Ectodermal cell (in vitro differentiated cells): Measurements from ENCODE around the gene BRINP2.

Experiments
- H3K27ac ChIP-seq: 2 replicates; pipeline ENCODE4 v1.7.0; 2013; ENCODE audit warnings: mild to moderate bottlenecking, low read depth, low read length; ENCODE audit not compliant: insufficient read depth, poor library complexity, severe bottlenecking
- H3K27me3 ChIP-seq: 2 replicates; pipeline ENCODE4 v1.7.0; 2013; ENCODE audit warnings: mild to moderate bottlenecking, low read length; ENCODE audit not compliant: insufficient read depth, control insufficient read depth, poor library complexity, severe bottlenecking
- H3K36me3 ChIP-seq: one replicate; pipeline ENCODE4 v1.7.0; 2013; ENCODE audit warnings: low read length; ENCODE audit not compliant: control insufficient read depth, insufficient read depth
- H3K4me1 ChIP-seq: one replicate; pipeline ENCODE4 v1.7.0; 2013; ENCODE audit warnings: low read length; ENCODE audit not compliant: control insufficient read depth, insufficient read depth
- H3K4me3 ChIP-seq: 2 replicates; pipeline ENCODE4 v1.7.0; 2013; ENCODE audit warnings: low read depth, low read length, control low read depth; ENCODE audit not compliant: insufficient read depth
- H3K9me3 ChIP-seq: 2 replicates; pipeline ENCODE4 v1.7.0; 2013; ENCODE audit warnings: mild to moderate bottlenecking, low read length, moderate library complexity; ENCODE audit not compliant: control insufficient read depth
- WGBS, 2 experiments: methylation state at CpG; one replicate each; pipeline ENCODE4 v1.1.7; 2013; ENCODE audit warnings: missing lambda C conversion rate in 2 of 2; 5-methylcytosine and 5-hydroxymethylcytosine counted together

The BRINP2 gene

DNA sequence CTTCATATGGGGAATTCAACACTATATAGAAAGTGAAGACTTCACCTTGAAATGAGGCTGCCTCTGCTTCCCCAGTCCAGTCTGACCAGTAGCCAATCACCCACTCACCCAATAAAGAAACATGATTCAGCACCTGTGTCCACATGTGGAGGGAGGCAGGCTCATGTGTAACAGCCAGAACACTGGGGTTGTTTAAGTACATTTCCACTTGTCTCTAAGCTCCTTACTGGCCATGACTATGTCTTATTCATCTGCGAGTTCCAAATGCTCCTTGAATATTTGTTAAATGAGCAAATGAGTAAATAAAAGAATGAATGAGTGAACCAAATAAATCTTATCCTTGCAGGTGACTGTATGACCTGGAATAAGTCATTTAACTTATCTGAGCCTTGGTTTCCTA lies 100.1 kb downstream of the BRINP2 start:
- 83 to 100% methylated on average over 1 of the region's 1 CpG for WGBS, 2 experiments
- Histone ChIP-seq H3K27me3 (no peaks in the 10 kb centered on the region), H3K27ac (no peak overlapping the region), H3K9me3 (no peaks in the 10 kb centered on the region), H3K4me3 (no peak overlapping the region), H3K4me1 (peaks cover 7% of the 10 kb centered on the region), H3K36me3 (no peaks in the 10 kb centered on the region)

DNA sequence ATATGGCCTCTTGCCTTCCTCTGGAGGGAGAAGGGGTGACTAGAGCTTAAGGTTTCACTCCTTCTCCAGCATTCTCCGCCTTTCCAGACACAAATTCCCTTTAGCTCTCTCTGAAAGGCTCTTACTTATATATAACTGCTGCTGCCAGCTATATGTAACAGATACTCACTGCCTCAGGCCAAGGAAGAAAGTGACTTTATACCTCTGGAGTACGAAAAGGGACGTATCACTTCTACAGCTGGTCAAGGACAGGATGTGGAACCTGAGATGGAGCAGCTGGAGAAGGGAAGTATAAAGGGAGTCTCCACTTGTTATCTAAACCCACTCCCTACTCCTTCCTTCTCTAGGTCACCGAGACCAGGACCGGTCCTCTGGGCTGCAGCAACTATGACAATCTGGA lies 102.4 kb downstream of the BRINP2 start:
- H3K4me3 ChIP-seq: no peak overlapping the region
- H3K9me3 ChIP-seq: no peaks in the 10 kb centered on the region
- H3K36me3 ChIP-seq: no peaks in the 10 kb centered on the region
- H3K27me3 ChIP-seq: no peaks in the 10 kb centered on the region
- H3K4me1 ChIP-seq: peaks cover 7% of the 10 kb centered on the region
- 92 to 97% methylated on average over 5 of the region's 5 CpGs for WGBS, 2 experiments
- H3K27ac ChIP-seq: no peak overlapping the region

GRCh38 chr1:177274687-177275211 lies 104.0 kb downstream of the BRINP2 start:
- H3K9me3 ChIP-seq: no peaks in the 10 kb centered on the region
- H3K27ac ChIP-seq: no peak overlapping the region
- no peaks in the 10 kb centered on the region for H3K36me3 ChIP-seq
- peaks cover 7% of the 10 kb centered on the region for H3K4me1 ChIP-seq
- H3K4me3 ChIP-seq: no peak overlapping the region
- no peaks in the 10 kb centered on the region for H3K27me3 ChIP-seq
- 90 to 97% methylated on average over 5 of the region's 5 CpGs for WGBS, 2 experiments

- WGBS, 2 experiments: 85 to 91% methylated on average over 1 of the region's 1 CpG
- no peaks in the 10 kb centered on the region for H3K9me3 ChIP-seq
- no peak overlapping the region for H3K27ac ChIP-seq
- no peak overlapping the region for H3K4me3 ChIP-seq
- no peaks in the 10 kb centered on the region for H3K36me3 ChIP-seq
- H3K27me3 ChIP-seq: no peaks in the 10 kb centered on the region
- H3K4me1 ChIP-seq: peaks cover under 1% of the 10 kb centered on the region
Observed at GRCh38 chr1:177275736-177276135, 105.0 kb downstream of the BRINP2 start.

GRCh38 chr1:177278626-177279390 lies 108.0 kb downstream of the BRINP2 start:
- no peaks in the 10 kb centered on the region for H3K9me3 ChIP-seq
- H3K4me1 ChIP-seq: peaks cover 16% of the 10 kb centered on the region
- H3K27me3 ChIP-seq: no peaks in the 10 kb centered on the region
- H3K4me3 ChIP-seq: no peak overlapping the region
- H3K27ac ChIP-seq: no peak overlapping the region
- 95 to 96% methylated on average over 8 to 9 of the region's 10 CpGs for WGBS, 2 experiments
- H3K36me3 ChIP-seq: no peaks in the 10 kb centered on the region

DNA sequence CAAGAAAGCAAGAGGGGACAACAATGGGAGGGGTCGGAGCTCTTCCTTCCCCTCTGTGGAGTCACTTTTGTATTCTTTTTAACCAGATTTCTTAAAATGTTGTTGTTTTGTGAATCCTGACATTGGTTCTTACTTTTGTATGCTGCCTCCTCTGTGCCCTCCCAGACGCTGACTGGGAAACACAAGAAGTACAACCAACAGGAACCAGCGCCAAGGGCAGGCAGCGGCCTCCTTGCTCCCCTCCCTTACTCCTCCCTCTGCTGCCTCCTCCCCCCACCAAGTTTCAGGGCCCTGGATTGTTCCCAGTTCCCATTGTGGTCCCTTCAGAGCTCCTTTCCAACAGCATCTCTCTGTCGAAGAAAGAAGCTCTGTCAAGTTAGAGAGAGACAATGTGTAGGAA lies 111.1 kb downstream of the BRINP2 start:
- Histone ChIP-seq H3K9me3 (no peaks in the 10 kb centered on the region), H3K27me3 (no peaks in the 10 kb centered on the region), H3K4me1 (peaks cover 16% of the 10 kb centered on the region), H3K4me3 (no peak overlapping the region), H3K27ac (no peak overlapping the region), H3K36me3 (no peaks in the 10 kb centered on the region)
- 62 to 67% methylated on average over 4 of the region's 5 CpGs for WGBS, 2 experiments

- Histone ChIP-seq H3K27me3 (no peaks in the 10 kb centered on the region), H3K36me3 (no peaks in the 10 kb centered on the region), H3K9me3 (no peaks in the 10 kb centered on the region), H3K27ac (no peak overlapping the region), H3K4me1 (peaks cover 16% of the 10 kb centered on the region), H3K4me3 (no peak overlapping the region)
- 89% methylated on average over 1 of the region's 1 CpG for WGBS, 2 experiments
Observed at GRCh38 chr1:177282976-177283375, 112.2 kb downstream of the BRINP2 start.

GRCh38 chr1:177283380-177283779 lies 112.6 kb downstream of the BRINP2 start:
- H3K9me3 ChIP-seq: no peaks in the 10 kb centered on the region
- no peaks in the 10 kb centered on the region for H3K36me3 ChIP-seq
- peaks cover 16% of the 10 kb centered on the region for H3K4me1 ChIP-seq
- H3K27me3 ChIP-seq: no peaks in the 10 kb centered on the region
- H3K27ac ChIP-seq: no peak overlapping the region
- H3K4me3 ChIP-seq: no peak overlapping the region
- 95 to 96% methylated on average over 2 of the region's 2 CpGs for WGBS, 2 experiments

DNA sequence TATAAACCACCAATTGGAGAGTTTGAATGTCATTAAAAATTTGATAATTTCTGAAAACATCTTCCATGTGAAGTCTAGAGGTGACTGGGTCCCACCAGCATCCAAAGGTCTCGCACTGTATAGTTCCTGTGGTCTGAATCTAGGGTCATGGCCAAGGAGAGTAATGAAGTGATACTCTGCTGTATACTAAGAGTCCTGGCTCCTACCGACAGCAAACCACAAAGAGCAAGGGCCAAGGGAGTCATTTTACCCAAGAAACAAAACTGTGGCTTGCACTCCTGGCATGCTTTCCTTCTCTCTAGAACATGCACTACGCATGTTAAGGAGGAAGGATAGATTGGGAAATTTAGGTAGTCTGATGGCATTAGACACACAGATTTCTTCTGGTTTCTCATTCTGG lies 115.6 kb downstream of the BRINP2 start:
- no peaks in the 10 kb centered on the region for H3K27me3 ChIP-seq
- H3K4me3 ChIP-seq: no peak overlapping the region
- H3K4me1 ChIP-seq: peaks cover 13% of the 10 kb centered on the region
- H3K36me3 ChIP-seq: no peaks in the 10 kb centered on the region
- WGBS, 2 experiments: 95 to 99% methylated on average over 3 of the region's 3 CpGs
- no peak overlapping the region for H3K27ac ChIP-seq
- no peaks in the 10 kb centered on the region for H3K9me3 ChIP-seq

DNA sequence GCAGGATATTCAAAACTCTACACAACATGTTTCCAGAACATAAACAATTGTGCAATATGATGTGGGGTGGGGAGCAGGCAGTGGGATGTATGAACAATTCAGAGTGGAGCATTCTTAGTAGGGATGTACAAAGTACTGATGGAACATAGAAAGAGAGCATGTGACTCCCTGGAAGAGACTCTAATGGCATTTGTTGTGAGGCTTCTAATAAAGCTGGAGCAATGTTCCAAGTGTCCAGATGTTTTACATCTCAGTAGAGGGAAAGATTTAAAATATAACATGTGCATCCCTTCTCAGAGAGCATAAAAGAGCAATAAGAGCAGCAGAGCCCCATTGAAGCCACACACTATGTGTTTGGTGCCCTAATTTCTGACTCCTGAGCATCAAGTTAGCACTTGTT lies 116.5 kb downstream of the BRINP2 start:
- Histone ChIP-seq H3K4me3 (no peak overlapping the region), H3K27ac (no peak overlapping the region), H3K4me1 (peaks cover 8% of the 10 kb centered on the region), H3K36me3 (no peaks in the 10 kb centered on the region), H3K27me3 (no peaks in the 10 kb centered on the region), H3K9me3 (no peaks in the 10 kb centered on the region)
